Measurements from ENCODE around the gene OTUD5.

Gene OTUD5

DNA sequence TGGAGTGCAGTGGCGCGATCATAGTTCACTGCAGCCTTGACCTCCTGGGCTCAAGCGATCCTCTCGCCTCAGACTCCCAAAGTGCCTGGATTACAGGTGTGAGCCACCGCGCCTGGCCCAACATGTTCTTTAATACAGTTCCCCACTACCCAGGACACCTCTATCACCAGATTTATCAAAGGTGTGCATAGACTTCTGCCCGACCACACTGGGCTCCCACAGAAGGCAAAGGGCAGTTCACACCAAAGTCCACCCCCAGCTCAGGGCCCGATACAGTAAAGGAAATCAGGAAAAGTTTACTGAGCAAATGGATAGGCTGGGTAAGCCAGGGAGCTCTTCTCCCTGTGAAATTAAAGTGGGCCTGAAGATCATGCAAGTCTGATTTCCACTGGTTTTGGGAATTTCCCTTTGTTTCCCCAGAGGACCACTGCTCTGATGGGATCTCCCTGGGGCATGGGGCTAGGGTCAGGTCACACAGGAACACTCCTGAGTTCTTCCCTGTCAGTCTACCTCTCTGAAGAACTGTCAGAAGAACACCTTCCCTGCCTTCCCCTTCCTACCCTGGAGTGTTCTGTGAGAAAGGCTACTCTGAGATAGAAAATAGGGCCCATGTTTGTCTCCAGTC is 20.9 kb downstream of the OTUD5 start:
- no peak for DNase-seq (ENCODE audit: low spot score)
- TF ChIP-seq, protein P1, sequence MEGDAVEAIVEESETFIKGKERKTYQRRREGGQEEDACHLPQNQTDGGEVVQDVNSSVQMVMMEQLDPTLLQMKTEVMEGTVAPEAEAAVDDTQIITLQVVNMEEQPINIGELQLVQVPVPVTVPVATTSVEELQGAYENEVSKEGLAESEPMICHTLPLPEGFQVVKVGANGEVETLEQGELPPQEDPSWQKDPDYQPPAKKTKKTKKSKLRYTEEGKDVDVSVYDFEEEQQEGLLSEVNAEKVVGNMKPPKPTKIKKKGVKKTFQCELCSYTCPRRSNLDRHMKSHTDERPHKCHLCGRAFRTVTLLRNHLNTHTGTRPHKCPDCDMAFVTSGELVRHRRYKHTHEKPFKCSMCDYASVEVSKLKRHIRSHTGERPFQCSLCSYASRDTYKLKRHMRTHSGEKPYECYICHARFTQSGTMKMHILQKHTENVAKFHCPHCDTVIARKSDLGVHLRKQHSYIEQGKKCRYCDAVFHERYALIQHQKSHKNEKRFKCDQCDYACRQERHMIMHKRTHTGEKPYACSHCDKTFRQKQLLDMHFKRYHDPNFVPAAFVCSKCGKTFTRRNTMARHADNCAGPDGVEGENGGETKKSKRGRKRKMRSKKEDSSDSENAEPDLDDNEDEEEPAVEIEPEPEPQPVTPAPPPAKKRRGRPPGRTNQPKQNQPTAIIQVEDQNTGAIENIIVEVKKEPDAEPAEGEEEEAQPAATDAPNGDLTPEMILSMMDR (IDR thresholded peaks at IDR 0.05; ENCODE audit: extremely low read depth, missing control alignments): no peak

DNA sequence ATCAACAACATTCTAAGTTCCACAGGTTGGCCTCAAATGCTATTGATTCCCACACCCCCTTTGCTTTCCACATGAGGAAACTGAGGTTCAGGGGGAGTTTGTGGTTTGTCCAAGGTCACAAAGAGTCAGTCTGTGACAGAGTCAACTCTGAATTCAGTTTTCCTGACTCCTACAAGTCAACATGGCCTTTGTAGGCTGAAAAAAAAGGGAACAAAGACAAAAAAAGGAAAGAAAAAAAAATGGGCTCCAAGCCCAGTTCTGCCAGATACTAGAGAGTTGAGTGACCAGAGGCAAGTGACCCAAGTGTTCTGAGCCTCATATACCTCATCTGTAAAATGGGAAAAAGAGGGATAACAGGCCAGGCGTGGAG is 22.1 kb downstream of the OTUD5 start:
- no peak for DNase-seq (ENCODE audit: low spot score)
- TF ChIP-seq, protein P1 (IDR thresholded peaks at IDR 0.05; ENCODE audit: extremely low read depth, missing control alignments): no peak

DNA sequence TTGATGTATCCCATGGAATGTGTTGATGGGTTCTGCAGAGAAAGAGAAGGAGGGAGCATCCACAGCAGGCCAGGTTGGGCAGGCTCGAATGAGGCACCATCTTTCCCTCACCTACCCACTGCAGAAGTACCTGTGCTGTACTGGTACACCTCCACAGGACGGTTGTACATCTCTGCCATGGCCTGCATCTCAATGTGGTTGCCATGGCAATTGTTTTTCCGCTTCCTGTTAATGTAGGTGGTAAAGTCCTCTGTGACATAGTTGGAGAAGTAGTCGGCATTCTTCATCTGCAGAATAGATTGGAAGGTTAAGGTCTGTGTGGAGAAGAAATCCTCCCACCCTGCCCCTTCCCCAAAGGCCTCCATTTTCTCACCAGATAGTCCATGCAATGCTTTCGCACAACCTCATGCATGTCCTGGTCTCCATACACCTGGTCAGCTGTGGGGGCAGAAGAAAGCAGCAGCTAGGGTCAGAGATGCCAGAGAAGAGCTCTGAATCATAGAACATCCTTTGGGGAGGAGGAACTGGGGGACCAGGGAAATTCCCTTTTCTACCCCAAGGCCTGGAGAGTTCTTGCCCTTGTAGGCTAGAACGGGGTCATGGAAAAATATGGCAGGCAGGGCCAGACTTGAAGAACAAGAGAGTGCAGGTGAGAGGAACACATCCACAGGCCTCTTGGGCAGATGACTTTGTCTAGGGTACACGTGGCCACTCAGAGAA is 22.7 kb downstream of the OTUD5 start:
- TF ChIP-seq, protein P1 (IDR thresholded peaks at IDR 0.05; ENCODE audit: extremely low read depth, missing control alignments): no peak
- DNase-seq (ENCODE audit: low spot score): no peak

DNA sequence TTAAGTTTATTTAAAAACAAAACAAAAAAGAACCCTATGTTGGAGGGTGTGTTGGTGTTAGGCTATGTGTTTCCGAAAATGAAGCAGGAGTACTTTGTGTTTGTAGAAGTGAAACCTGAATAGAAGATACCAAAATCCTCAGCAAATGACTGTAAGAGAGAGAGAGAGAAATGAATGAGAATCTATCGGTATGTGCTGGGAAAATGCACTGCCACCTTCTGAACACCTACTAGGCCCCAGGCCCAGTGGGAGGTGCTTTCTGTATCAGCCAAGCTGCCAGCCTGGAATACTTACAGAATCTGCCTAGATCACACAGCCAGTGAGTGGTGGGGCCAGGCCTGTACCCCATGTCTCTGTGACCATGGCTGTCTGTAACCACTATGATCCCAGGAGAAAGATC is 23.6 kb downstream of the OTUD5 start:
- TF ChIP-seq, protein P1 (IDR thresholded peaks at IDR 0.05; ENCODE audit: extremely low read depth, missing control alignments): no peak
- DNase-seq (ENCODE audit: low spot score): no peak

DNA sequence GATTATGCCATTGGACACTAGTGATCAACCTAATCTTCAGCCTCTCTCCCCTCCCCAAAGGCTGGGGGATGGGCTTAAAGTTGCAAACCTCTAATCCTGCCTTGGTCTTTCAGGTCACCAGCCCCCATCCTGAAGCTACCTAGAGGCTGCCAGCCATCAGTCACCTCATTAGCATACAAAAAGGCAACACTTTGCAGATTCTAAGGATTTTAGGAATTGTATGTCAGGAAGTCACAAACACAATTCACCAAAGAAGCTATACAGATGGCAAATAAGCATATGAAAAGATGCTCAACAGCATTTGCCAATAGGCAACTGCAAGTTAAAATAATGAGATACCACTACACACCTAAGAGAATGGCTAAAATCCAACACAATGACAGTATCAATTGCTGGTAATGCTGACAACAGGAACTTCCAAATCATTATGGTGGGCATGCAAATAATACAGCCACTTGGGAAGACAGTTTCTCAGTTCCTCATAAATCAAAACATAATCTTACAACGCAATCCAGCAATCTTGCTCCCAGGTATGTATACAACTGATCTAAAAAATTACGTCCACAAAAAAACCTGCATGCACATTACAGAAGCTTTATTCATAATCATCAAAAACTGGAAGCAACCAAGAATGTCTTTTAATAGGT is 29.5 kb downstream of the OTUD5 start:
- TF ChIP-seq, protein P1 (IDR thresholded peaks at IDR 0.05; ENCODE audit: extremely low read depth, missing control alignments): no peak
- DNase-seq (ENCODE audit: low spot score): no peak

DNA sequence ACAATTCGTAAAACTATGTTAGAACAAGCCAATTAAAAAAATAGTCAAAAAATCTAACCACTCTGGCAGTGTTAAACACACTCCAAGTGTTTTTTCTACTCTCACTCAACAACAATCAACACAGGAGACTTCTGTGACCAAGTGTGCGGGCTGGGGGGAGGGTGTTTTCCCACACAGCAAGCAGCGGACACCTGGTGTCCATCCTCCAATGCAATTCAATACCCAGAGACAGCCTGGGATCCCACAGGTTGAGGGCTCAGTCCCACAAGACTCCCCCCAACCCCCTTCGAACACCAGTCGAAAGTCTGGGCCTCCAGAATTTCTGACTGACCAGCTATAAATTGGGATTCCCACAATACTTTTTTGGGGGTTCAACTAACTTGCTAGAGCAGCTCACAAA is 30.3 kb downstream of the OTUD5 start:
- TF ChIP-seq, protein P1 (IDR thresholded peaks at IDR 0.05; ENCODE audit: extremely low read depth, missing control alignments): no peak
- no peak for DNase-seq (ENCODE audit: low spot score)

DNA sequence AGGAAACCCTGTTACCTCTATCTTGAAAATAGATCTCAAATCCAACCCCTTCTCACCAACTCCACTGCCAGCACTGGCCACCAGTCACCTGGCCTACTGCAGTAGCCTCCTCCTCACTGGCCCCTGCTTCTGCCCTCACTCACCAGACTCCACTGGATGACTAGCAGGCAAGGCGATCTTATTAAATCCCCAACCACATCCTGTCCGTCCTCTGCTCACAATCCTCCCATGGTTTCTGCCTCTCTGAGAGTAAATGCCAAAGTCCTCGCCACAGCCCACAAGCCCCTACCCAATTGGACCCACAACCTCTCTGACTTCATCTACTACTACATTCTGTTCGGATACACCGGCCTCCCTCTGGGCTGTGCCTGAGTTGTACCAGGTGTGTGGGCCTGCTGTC is 33.1 kb downstream of the OTUD5 start:
- TF ChIP-seq, protein P1 (IDR thresholded peaks at IDR 0.05; ENCODE audit: extremely low read depth, missing control alignments): no peak
- no peak for DNase-seq (ENCODE audit: low spot score)

Data from GM20000 (cell line).